Stimulated activated naive CD8-positive, alpha-beta T cell treated with anti-CD3 and anti-CD28 coated beads, Interleukin-15, Interleukin-2, amounts not matched to agents 100 U/mL and 50 U/mL, for 24 hours (primary cell): ENCODE data around the gene SLIT3.

Source experiments
- ATAC-seq: fragments of 150-1000 bp; cut with Tn5 transposase; one replicate; pipeline ENCODE4 v1.10.0; 2021
- DNase-seq: peaks from one replicate; pipeline ENCODE4 v3.0.0; 2021

SLIT3 gene

DNA sequence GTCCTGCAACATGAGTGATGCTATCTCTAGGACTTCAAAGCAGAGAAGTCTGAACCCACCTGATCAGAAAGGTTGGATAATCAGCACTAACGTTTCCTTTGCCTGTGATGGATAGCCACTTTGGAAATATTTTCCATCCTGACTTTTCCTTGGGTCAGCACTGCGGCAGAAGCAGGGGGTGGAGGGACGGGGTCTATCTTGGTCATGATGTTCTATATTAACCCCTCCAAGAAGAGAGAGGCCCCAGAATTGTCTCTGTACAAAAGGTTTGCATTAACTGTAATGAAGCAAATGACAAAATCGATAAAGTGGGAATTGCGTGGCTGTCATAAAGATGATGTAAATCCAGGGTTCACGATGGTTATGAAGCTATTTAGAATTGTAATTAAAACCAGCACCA lies 441.9 kb downstream of the SLIT3 start:
- no peak for ATAC-seq
- no peak for DNase-seq

- DNase-seq (no peak), ATAC-seq (no peak)
Measured at GRCh38 chr5:168858371-168858770, 442.6 kb downstream of the SLIT3 start.

- ATAC-seq = no peak
- DNase-seq = no peak
Measured at GRCh38 chr5:168853972-168854371, 447.0 kb downstream of the SLIT3 start.

DNA sequence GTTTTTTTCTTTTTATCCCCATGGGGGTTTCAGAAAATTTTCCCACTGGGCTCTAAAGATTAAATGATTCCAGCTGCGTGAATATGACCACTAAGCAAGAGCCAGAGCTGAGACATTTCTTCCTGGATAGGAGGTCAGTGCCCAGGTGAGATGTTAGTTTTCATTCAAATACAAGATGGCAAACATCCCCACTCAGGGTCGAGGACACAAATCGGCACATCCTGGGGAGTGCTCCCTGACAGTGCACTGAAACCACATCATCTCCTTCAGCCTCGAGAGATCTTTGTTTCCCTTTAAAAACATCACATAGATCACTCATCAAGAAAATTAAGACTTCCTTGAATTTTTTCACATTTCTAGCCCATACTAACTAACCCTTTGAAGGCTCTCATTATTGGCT lies 448.6 kb downstream of the SLIT3 start:
- ATAC-seq (no peak), DNase-seq (no peak)

DNA sequence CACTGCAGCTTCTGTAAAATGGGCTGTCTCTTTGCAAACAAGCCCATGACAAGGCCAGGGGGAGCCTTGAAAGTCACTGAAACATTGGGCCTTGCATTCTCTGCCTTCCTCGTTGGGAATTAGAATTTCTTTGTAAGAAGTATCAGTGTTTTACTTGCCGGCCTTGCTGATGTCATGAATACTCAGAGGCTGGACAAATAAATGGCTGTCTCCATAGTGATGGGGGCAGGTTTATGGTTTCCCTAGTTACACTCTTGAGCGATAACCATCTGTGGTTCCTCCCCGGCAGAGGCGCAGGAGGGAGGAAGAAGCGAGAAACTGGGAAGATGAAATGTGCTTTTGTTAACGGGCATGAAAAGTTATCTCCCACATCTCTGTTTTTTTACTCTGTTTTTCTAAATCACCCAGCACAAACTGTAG lies 449.0 kb downstream of the SLIT3 start:
- DNase-seq (no peak), ATAC-seq (peak; percentile 61)

- no peak for ATAC-seq
- DNase-seq = no peak
Measured at GRCh38 chr5:168850683-168851082, 450.3 kb downstream of the SLIT3 start.

- ATAC-seq (no peak), DNase-seq (no peak)
Measured at GRCh38 chr5:168848569-168848968, 452.4 kb downstream of the SLIT3 start.

DNA sequence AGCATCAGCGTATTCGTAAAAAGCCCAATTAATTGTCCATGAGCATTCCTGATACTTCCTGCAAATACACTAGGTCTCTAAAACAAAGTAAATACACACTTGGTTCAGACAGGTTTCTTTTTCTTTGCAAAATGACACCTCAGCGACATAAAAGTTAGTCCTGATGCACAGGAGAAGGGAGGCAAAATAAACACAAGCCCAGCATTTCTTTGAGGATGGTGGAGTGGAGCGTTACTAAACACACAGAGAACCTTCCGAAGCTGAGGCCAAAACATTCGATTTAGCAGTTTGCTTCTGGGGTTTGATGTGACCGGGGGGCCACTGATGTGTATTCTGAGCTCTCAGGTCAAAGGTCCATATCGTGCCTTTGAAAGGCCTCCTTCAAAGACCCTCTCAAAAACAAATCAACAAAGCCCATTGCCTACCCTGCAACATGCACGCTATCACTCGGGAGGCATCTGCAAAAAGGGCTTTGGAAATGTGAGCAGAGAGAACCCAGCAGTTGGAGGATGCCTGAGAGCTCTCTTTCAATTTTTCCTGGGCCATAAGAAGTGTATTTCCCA lies 453.3 kb downstream of the SLIT3 start:
- ATAC-seq = no peak
- DNase-seq = no peak

DNA sequence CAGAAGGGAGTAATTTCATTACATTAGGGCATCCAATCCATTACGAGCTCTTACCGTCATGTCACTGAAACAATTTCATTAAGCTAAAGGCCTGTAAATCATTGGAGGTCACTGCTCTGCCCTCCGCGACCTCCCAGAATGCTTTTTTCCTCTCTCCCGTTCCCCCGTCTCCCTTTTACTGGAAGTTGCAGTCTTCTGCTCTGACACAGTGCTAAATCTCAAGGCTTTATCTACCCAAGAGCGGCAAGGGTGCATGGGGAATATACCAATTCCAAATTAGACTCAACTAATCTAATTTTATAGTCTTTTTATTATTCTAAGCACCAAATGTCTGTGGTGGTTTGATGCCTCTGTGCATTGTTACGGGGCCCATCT lies 456.0 kb downstream of the SLIT3 start:
- ATAC-seq (no peak), DNase-seq (no peak)

GRCh38 chr5:168844016-168844921 lies 456.7 kb downstream of the SLIT3 start:
- no peak for DNase-seq
- ATAC-seq = no peak

DNA sequence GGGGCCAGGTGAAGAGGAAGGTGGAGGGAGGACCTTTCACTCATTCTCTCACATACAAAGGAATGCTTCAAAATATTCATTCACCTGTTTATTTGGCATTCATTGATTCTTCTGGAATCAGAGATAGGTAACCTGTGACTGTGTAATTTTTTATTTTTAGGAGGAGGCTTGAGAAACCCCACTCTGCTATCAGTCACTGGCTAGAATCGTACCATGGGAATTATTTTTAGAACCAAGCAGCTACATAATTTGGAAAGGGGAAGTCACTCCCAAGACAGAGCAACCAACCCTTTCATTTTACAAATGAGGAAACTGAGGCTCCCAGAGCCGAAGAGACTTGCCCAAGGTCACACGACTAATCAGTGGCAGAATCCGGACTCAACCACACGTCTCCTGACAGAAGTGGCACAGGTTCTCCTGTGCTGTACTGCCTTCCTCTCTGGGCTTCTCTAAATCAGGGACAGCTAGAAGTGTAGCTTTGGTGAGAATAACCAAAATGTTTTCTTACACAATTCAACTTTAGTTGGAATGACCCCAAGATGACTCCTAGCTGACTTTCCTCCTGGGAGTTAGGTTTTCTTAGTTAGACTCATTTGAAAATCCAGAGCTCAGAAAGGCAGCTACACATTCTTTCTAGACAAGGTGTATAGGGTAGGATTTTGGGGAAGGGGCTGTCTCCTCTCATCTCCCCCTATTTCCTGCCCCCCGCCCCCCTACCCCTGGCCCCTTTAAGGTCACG lies 457.5 kb downstream of the SLIT3 start:
- ATAC-seq = no peak
- DNase-seq = no peak

DNA sequence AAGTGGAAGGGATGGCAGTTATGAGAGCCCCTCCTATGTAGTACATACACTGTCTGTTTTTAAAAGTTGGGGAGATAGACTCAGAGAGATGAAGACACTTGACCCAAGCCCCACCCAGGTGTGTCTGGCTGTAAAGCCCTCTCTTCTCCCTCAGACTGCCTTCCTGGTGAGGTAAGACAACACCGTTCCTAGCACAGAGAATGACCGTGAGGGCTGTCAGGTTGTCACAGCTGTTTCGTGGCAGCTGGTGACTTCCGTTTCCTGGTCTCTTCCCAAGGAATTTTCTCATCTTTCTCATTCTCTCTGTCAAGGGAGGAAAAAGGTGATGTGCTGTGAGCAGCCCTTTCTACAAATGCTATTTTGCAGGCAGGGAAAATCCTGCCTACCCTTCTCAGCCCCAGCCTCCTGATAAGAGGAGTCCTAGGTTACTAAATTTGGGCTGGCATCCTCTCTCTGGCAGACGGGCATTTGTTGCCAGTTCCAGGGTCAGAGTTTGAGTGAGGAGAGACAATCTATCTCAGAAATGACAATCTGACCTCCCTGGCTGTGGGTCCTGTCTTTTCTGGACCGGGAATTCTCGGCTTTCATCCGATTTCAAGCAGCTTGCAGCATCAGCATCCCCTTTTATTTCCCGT lies 458.3 kb downstream of the SLIT3 start:
- no peak for ATAC-seq
- DNase-seq = no peak

DNA sequence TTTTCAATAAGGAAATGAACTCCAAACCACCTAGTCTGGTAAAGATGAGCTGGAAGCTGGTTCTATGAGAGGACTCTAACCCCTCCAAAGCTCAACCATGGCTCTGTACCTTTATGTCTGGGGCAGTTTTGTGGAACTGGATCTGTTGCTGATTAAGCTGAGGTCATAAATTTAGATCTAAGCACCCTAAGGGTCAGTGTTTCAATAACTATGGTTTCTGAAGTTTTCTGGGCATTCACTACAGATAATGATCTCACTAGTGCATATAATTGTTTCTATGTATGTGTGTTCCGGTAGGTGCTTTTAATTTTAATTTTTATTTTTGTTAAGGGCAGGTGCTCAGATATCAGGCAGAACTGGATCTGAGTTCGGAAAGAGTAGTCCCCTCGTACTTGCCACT lies 463.1 kb downstream of the SLIT3 start:
- no peak for DNase-seq
- no peak for ATAC-seq

DNA sequence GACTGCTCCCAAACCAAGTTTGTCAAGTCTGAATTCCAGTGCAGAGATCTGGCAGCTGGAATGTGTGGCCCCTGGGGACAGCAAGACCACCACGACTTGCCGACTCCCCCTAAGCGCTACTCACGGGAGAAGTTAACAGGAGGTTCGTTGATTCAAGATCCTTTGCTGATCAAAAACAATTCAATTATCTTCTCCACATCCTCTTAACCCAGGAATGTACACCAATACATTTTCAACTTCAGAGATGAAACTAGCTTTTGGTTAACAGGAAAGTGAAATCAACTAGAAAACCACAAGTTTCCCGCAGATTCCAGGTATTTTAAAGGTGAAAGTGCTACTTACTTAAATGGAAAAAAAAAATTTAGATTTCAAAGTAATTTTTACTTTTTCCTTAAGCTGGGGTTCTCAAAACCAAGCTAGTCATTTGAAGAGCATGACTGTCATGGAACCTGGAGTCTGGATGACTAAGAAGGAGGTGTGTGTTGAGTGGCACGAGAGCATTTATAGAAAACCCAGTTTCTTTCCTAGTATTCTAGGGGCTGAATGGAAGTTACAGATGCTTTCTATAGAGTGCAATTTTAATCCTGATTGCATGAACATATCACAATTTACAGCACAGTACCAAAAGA lies 464.2 kb downstream of the SLIT3 start:
- DNase-seq = no peak
- ATAC-seq = peak; percentile 78

- no peak for DNase-seq
- no peak for ATAC-seq
Measured at GRCh38 chr5:168833936-168834335, 467.0 kb downstream of the SLIT3 start.

- no peak for ATAC-seq
- DNase-seq = no peak
Measured at GRCh38 chr5:168833383-168833782, 467.6 kb downstream of the SLIT3 start.

DNA sequence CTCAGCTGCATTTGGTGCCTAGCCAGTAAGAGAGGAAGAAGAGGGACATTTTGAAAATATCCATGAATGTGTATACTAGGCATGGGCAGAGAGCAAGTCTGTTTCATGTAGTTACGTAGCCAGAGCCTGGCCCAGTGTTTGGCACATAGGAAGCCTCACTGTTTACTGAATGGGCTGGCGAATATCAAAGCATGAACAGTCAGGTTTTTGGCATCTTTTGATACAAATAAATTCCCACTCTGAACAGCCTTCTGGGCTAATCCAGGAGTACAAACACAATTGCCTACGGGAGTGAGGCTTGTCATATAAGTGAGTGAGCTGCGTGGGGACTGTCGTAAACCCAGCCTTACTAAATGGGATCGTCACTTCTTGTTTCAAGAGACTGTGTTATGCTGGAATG lies 468.6 kb downstream of the SLIT3 start:
- ATAC-seq (no peak), DNase-seq (no peak)

GRCh38 chr5:168831383-168831782 lies 469.6 kb downstream of the SLIT3 start:
- DNase-seq (no peak), ATAC-seq (no peak)

- ATAC-seq (no peak), DNase-seq (no peak)
Measured at GRCh38 chr5:168830833-168831232, 470.1 kb downstream of the SLIT3 start.

- no peak for DNase-seq
- peak; percentile 50 for ATAC-seq
Measured at GRCh38 chr5:168829922-168830417, 471.0 kb downstream of the SLIT3 start.

GRCh38 chr5:168829044-168829443 lies 471.9 kb downstream of the SLIT3 start:
- ATAC-seq (no peak), DNase-seq (no peak)

GRCh38 chr5:168827636-168828035 lies 473.3 kb downstream of the SLIT3 start:
- DNase-seq (no peak), ATAC-seq (no peak)
